ENCODE measurements around the gene HIF1AN. TPM values are rescaled to one million over a fixed set of nuclear protein-coding genes. Genes with fewer than 3 reads are reported as not detected.

HIF1AN gene
- total and polyA plus RNA-seq, 2 of the 8 experiments (the other 6 are each of a cell fraction or from before 2014, with no cell fraction given) = 10.9 to 62.8 TPM

DNA sequence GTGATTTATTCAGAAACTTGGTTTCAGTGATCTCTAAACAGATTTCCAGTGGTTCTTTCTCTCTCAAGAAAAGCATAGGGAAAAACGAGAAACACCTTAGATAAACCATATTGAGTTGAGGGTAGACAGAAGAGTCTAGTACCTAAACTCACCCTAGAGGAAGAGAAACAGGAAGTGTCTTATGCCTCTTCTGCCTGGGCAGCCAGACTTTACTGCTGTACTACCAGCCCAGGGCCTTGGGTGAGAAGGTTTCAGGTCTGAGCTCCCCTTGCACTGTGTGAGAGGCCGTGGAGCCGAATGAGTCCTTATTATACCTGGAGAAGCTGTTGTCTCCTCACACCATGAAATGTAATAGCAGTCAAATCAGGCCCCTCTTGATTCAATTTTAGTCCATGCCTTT is 18.2 kb downstream of the HIF1AN start:
- Histone ChIP-seq H3K4me3 (ENCODE audit: extremely low read depth in 1 of 4, insufficient read depth in 2 of 4, low read depth in 3 of 4, low read length in 4 of 4) (no peak overlapping the region), H3K36me3 (ENCODE audit: control insufficient read depth in 2 of 4, insufficient read depth in 4 of 4, low read length in 3 of 4) (peaks cover 5 to 28% (median 16%) of the 10 kb centered on the region in 4 experiments; a peak in 6 of 8 replicates), H2AFZ (ENCODE audit: low read length) (no peak overlapping the region), H2BK12ac (ENCODE audit: low read depth, low read length) (no peak overlapping the region), H4K20me1 (replicated peaks in 1 of 2; ENCODE audit: control insufficient read depth in 1 of 2, insufficient read depth in 2 of 2, low read length in 2 of 2) (peaks cover 0 to 2% of the 10 kb centered on the region in 2 experiments), H2BK20ac (ENCODE audit: low read length) (no peak overlapping the region), H3K9me3 (ENCODE audit: insufficient read depth in 2 of 2, low read depth in 1 of 2, low read length in 1 of 2) (no peaks in the 10 kb centered on the region), H4K8ac (ENCODE audit: extremely low read depth, insufficient read depth, low read length) (no peak overlapping the region), H3K27me3 (replicated peaks in 1 of 4; ENCODE audit: control insufficient read depth in 3 of 4, extremely low read depth in 1 of 4, insufficient read depth in 3 of 4, low read length in 3 of 4) (no peaks in the 10 kb centered on the region), H3K4me1 (replicated peaks in 1 of 4; ENCODE audit: control insufficient read depth in 3 of 4, insufficient read depth in 4 of 4, low read length in 3 of 4) (no peaks in the 10 kb centered on the region), H3K4me2 (ENCODE audit: insufficient read depth in 1 of 2, low read depth in 2 of 2, low read length in 2 of 2) (no peak overlapping the region), H3K4ac (replicated peaks; ENCODE audit: insufficient read length, low read depth, low read length) (no peak overlapping the region), H3K56ac (replicated peaks; ENCODE audit: insufficient read length, low read depth, low read length) (no peak overlapping the region), H3K79me2 (ENCODE audit: control insufficient read depth in 1 of 2, insufficient read depth in 2 of 2, low read length in 2 of 2) (no peaks in the 10 kb centered on the region), H3K27ac (ENCODE audit: low read depth, low read length) (no peak overlapping the region), H2BK120ac (replicated peaks; ENCODE audit: low read depth, low read length) (no peak overlapping the region), H4K5ac (ENCODE audit: insufficient read length, low read depth, low read length) (no peak overlapping the region), H4K91ac (replicated peaks; ENCODE audit: insufficient read length, low read length) (no peak overlapping the region), H2AK5ac (ENCODE audit: low read depth, low read length) (no peak overlapping the region), H3K18ac (ENCODE audit: extremely low read depth, low read length) (no peak overlapping the region), H3K14ac (ENCODE audit: insufficient read length) (no peak overlapping the region), H3K23ac (ENCODE audit: insufficient read length) (no peak overlapping the region), H3K23me2 (ENCODE audit: low read depth, low read length) (no peaks in the 10 kb centered on the region), H2BK15ac (ENCODE audit: low read length) (no peak overlapping the region), H2BK5ac (ENCODE audit: low read depth, low read length) (no peak overlapping the region), H3K9ac (replicated peaks in 1 of 4; ENCODE audit: extremely low read depth in 1 of 4, low read depth in 3 of 4, low read length in 3 of 4) (no peak overlapping the region), H3K79me1 (ENCODE audit: low read depth, low read length) (no peaks in the 10 kb centered on the region)
- ChIA-PET CTCF (ENCODE audit: partially characterized antibody) (interaction anchor here (1.5 to 7.2 kb wide), 6 partner anchors 8 to 324 kb away, joined by 5 to 57 read pairs (median 6); partner anchors contain the start of gene HIF1AN), POLR2A (ENCODE audit: partially characterized antibody) (interaction anchor here (0.9 to 5.4 kb wide), 5 partner anchors 10 to 329 kb away, joined by 3 to 41 read pairs (median 8); no protein-coding TSS in a partner anchor)
- TF ChIP-seq EP300 (IDR thresholded peaks at IDR 0.05; ENCODE audit: borderline replicate concordance in 1 of 2, low read depth in 2 of 2, low read length in 2 of 2) = no peak
- no peak for TF ChIP-seq CBX5 (IDR thresholded peaks at IDR 0.05; ENCODE audit: low read depth, low read length)
- TF ChIP-seq CBX8 (IDR thresholded peaks at IDR 0.05; ENCODE audit: borderline replicate concordance, low read depth, low read length) = no peak
- TF ChIP-seq SIRT6 (IDR thresholded peaks at IDR 0.05; ENCODE audit: low read length) = no peak
- no peak for TF ChIP-seq RXRA (IDR thresholded peaks at IDR 0.05; ENCODE audit: insufficient read depth, low read depth, low read length)
- TF ChIP-seq SRF (IDR thresholded peaks at IDR 0.05; ENCODE audit: low read depth, low read length) = no peak
- TF ChIP-seq KDM5A (IDR thresholded peaks at IDR 0.05; ENCODE audit: low read length) = no peak
- no peak for TF ChIP-seq HDAC2 (IDR thresholded peaks at IDR 0.05; ENCODE audit: borderline replicate concordance in 1 of 2, low read depth in 2 of 2, low read length in 2 of 2)
- TF ChIP-seq ASH2L (IDR thresholded peaks at IDR 0.05; ENCODE audit: low read length) = no peak
- TF ChIP-seq BCL11A (IDR thresholded peaks at IDR 0.05; ENCODE audit: low read depth in 2 of 2, low read length in 2 of 2) = no peak
- 95% methylated on average over 3 of the region's 3 CpGs; no CpG with 5 or more reads in 1 of the 2 experiments for WGBS, 2 experiments (ENCODE audit: extremely low coverage in 1 of 2, insufficient coverage in 1 of 2, insufficient read length in 1 of 2, insufficient replicate concordance in 2 of 2, low coverage in 1 of 2, low lambda C conversion rate in 2 of 2, missing lambda C conversion rate in 1 of 2)
- DNase-seq (ENCODE audit: low read depth in 1 of 2, low spot score in 2 of 2) = no peak
- no peak for FAIRE-seq

All from H1 (cell line).